Liver (tissue), 3 donors: Measurements from ENCODE around the gene ARHGAP28.

ENCODE experiments used
- ATF3 ChIP-seq: IDR thresholded peaks from 2 replicates; pipeline ENCODE4 v1.6.1; 2016; ENCODE audit warnings: antibody characterized with exemption
- CTCF ChIP-seq: fragments of 150-350 bp; IDR thresholded peaks from 2 replicates; pipeline ENCODE4 v1.5.1; 2017; ENCODE audit warnings: improper control_type of control experiment, low read depth, low read length; ENCODE audit not compliant: missing input control
- FOXA1 ChIP-seq: IDR thresholded peaks from 2 replicates; pipeline ENCODE4 v1.6.1; 2016; ENCODE audit warnings: antibody characterized with exemption
- MAX ChIP-seq: IDR thresholded peaks from 2 replicates; pipeline ENCODE4 v1.6.1; 2016; ENCODE audit warnings: antibody characterized with exemption
- RXRA ChIP-seq, 2 donors: IDR thresholded peaks; 2 replicates each; pipeline ENCODE4 v1.6.1; 2017 to 2018; ENCODE audit warnings: antibody characterized with exemption in 2 of 2, mild to moderate bottlenecking in 1 of 2
- donor health status: healthy.
- donor health status: healthy.

- TF ChIP-seq MAX: no peak
- no peak for TF ChIP-seq CTCF
- no peak for TF ChIP-seq FOXA1
- no peak for TF ChIP-seq RXRA (IDR thresholded peaks at IDR 0.05)
- TF ChIP-seq ATF3: no peak
Observed at GRCh38 chr18:6746386-6746960, 17.0 kb downstream of the ARHGAP28 start.
